Activated CD4-positive, alpha-beta T cell treated with anti-CD3 and anti-CD28 coated beads, Interleukin-2, amount 10 ng/mL, durations not matched to agents 7 days and 5 days (primary cell): ENCODE measurements around the gene DSCAM. TPM values are rescaled to one million over a fixed set of nuclear protein-coding genes. Genes with fewer than 3 reads are reported as not detected.

Source experiments
- CTCF ChIA-PET: fragments of 350-600 bp; sonication (Branson Sonifier 250); formaldehyde crosslinking; loops from one replicate; lab custom pipeline; 2021; ENCODE audit warnings: antibody characterized with exemption; lab: Charles Lee
- POLR2A ChIA-PET: fragments of 350-600 bp; sonication (Branson Sonifier 250); formaldehyde crosslinking; loops from one replicate; lab custom pipeline; 2021; ENCODE audit warnings: antibody characterized with exemption; lab: Charles Lee
- DNase-seq: peaks from one replicate; pipeline ENCODE4 v3.0.0-alpha.2; 2020
- H3K27ac Mint-ChIP-seq: one replicate; pipeline ENCODE4 v1.8.0; 2021; ENCODE audit warnings: mild to moderate bottlenecking, moderate library complexity, mixed read lengths
- H3K27me3 Mint-ChIP-seq: one replicate; pipeline ENCODE4 v1.8.0; 2021; ENCODE audit warnings: mixed read lengths
- H3K36me3 Mint-ChIP-seq: one replicate; pipeline ENCODE4 v1.8.0; 2021; ENCODE audit warnings: low read depth, mixed read lengths
- H3K4me1 Mint-ChIP-seq: one replicate; pipeline ENCODE4 v1.8.0; 2021; ENCODE audit warnings: mixed read lengths
- H3K4me3 Mint-ChIP-seq: one replicate; pipeline ENCODE4 v1.8.0; 2021; ENCODE audit warnings: mild to moderate bottlenecking, moderate library complexity, mixed read lengths
- H3K9me3 Mint-ChIP-seq: one replicate; pipeline ENCODE4 v1.8.0; 2021; ENCODE audit warnings: mixed read lengths
- total RNA-seq, 2 experiments: library from RNA; stranded (reverse); gene quantifications; one replicate each; pipeline ENCODE4 v1.2.3, GENCODE V29; 2021

Gene DSCAM
- total RNA-seq, 2 experiments from 2014 or later: not detected

DNA sequence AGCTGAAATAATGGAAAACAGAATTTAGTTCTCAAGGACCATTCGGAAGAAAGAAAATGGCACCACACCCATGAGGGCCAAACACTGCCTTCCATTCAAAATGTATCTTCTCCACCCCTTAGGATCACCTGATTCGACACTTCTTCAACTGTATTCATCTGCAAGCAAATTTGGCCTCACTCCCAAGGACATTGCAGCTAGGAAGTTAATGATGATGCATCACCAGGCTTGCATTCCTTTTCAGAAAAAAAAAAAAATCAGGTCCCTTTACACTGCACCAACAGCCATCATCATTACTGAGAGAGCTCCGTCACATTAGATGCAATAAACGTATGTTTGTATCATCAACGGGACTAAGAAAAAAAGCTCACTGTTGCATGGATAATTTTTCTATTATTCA is 611.4 kb downstream of the DSCAM start:
- no peaks in the 10 kb centered on the region for H3K36me3 Mint-ChIP-seq
- CTCF ChIA-PET: no interaction called here

GRCh38 chr21:40231979-40232378 is 615.0 kb downstream of the DSCAM start:
- ChIA-PET POLR2A (no interaction called here), CTCF (interaction anchor here (0.8 kb wide), 1 partner anchor 15 kb away, joined by 3 read pairs; no protein-coding TSS in a partner anchor)
- H3K4me3 Mint-ChIP-seq: no peak overlapping the region
- H3K36me3 Mint-ChIP-seq: no peaks in the 10 kb centered on the region
- no peak overlapping the region for H3K27ac Mint-ChIP-seq
- no peaks in the 10 kb centered on the region for H3K4me1 Mint-ChIP-seq
- peaks cover 7% of the 10 kb centered on the region for H3K9me3 Mint-ChIP-seq
- no peak for DNase-seq
- H3K27me3 Mint-ChIP-seq: no peaks in the 10 kb centered on the region

More for the DNA sequence above, 611.4 kb downstream of the DSCAM start:
- no peak overlapping the region for H3K4me3 Mint-ChIP-seq
- H3K27ac Mint-ChIP-seq: no peak overlapping the region
- POLR2A ChIA-PET: no interaction called here
- no peak for DNase-seq
- H3K27me3 Mint-ChIP-seq: no peaks in the 10 kb centered on the region
- H3K4me1 Mint-ChIP-seq: no peaks in the 10 kb centered on the region
- H3K9me3 Mint-ChIP-seq: peaks cover 7% of the 10 kb centered on the region

- Mint-ChIP-seq H3K36me3 (no peaks in the 10 kb centered on the region), H3K4me1 (no peaks in the 10 kb centered on the region), H3K9me3 (peaks cover 8% of the 10 kb centered on the region), H3K4me3 (no peak overlapping the region), H3K27ac (no peak overlapping the region), H3K27me3 (no peaks in the 10 kb centered on the region)
- CTCF ChIA-PET: no interaction called here
- POLR2A ChIA-PET: no interaction called here
- DNase-seq: no peak
These were observed 619.9 kb downstream of the DSCAM start for GRCh38 chr21:40227096-40227495.

GRCh38 chr21:40215941-40216340 is 631.0 kb downstream of the DSCAM start:
- H3K9me3 Mint-ChIP-seq: no peaks in the 10 kb centered on the region
- POLR2A ChIA-PET: no interaction called here

DNA sequence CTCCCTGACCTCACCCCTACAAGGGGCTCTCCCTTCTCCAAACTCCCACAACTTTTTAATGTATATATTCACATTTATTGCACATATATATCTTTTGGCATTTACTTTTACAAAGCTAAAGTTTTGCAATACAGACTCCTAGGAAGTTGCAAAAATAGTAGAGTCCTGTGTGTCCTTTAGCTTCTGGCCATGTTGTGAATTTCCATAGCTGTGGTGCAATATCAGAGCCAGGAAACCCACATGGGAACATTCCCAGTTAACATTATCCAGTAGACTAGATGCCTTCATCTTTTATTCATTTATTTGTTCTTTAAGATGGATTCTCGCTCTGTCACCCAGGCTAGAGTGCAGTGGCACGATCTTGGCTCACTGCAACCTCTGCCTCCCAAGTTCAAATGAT is 636.7 kb downstream of the DSCAM start:
- H3K4me3 Mint-ChIP-seq: no peak overlapping the region

More at GRCh38 chr21:40215941-40216340, 631.0 kb downstream of the DSCAM start:
- H3K4me1 Mint-ChIP-seq: no peaks in the 10 kb centered on the region
- H3K27me3 Mint-ChIP-seq: no peaks in the 10 kb centered on the region
- CTCF ChIA-PET: no interaction called here
- no peaks in the 10 kb centered on the region for H3K36me3 Mint-ChIP-seq
- DNase-seq: no peak
- no peak overlapping the region for H3K4me3 Mint-ChIP-seq
- H3K27ac Mint-ChIP-seq: no peak overlapping the region

DNA sequence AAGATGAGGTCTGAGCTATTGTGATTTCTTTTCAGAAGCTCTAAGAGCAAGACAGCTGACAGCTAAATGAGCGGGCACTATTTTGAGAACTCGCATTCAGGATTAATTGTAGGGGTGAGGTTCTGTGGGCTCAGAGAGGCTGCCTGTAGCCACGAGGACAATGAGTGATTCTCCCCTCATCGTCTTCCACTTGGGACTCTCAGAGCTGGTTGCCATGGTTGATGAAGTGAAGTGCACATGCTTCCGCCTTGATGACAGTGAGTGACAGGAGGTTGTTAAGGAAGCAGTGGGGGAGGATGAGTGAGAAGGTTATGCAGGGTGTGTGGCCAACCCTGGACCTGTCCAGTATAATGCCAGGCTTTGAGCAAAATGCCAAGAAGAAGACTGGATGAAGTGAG is 638.0 kb downstream of the DSCAM start:
- Mint-ChIP-seq H3K36me3 (no peaks in the 10 kb centered on the region), H3K4me1 (no peaks in the 10 kb centered on the region), H3K9me3 (peaks cover 2% of the 10 kb centered on the region), H3K27me3 (no peaks in the 10 kb centered on the region), H3K4me3 (no peak overlapping the region), H3K27ac (no peak overlapping the region)
- ChIA-PET POLR2A (no interaction called here), CTCF (no interaction called here)
- no peak for DNase-seq

More for the DNA sequence above, 636.7 kb downstream of the DSCAM start:
- Mint-ChIP-seq H3K36me3 (no peaks in the 10 kb centered on the region), H3K4me1 (no peaks in the 10 kb centered on the region), H3K27me3 (no peaks in the 10 kb centered on the region), H3K9me3 (peaks cover 2% of the 10 kb centered on the region), H3K27ac (no peak overlapping the region)
- ChIA-PET CTCF (no interaction called here), POLR2A (interaction anchor here (0.6 kb wide), 1 partner anchor 8 kb away, joined by 3 read pairs; no protein-coding TSS in a partner anchor)
- DNase-seq: no peak

- Mint-ChIP-seq H3K36me3 (no peaks in the 10 kb centered on the region), H3K27ac (no peak overlapping the region), H3K4me1 (no peaks in the 10 kb centered on the region), H3K4me3 (no peak overlapping the region), H3K27me3 (no peaks in the 10 kb centered on the region), H3K9me3 (peaks cover 2% of the 10 kb centered on the region)
- ChIA-PET CTCF (no interaction called here), POLR2A (no interaction called here)
- no peak for DNase-seq
These were observed 638.6 kb downstream of the DSCAM start for GRCh38 chr21:40208206-40208947.

- Mint-ChIP-seq H3K27me3 (no peaks in the 10 kb centered on the region), H3K27ac (no peak overlapping the region), H3K4me3 (no peak overlapping the region), H3K36me3 (no peaks in the 10 kb centered on the region), H3K9me3 (peaks cover 3% of the 10 kb centered on the region), H3K4me1 (no peaks in the 10 kb centered on the region)
- ChIA-PET POLR2A (no interaction called here), CTCF (interaction anchor here (0.9 kb wide), 1 partner anchor 21 kb away, joined by 3 read pairs; no protein-coding TSS in a partner anchor)
- DNase-seq: no peak
These were observed 646.0 kb downstream of the DSCAM start for GRCh38 chr21:40200946-40201345.

- POLR2A ChIA-PET: no interaction called here
- Mint-ChIP-seq H3K27me3 (no peaks in the 10 kb centered on the region), H3K9me3 (peaks cover 3% of the 10 kb centered on the region), H3K4me3 (no peak overlapping the region), H3K27ac (no peak overlapping the region), H3K36me3 (no peaks in the 10 kb centered on the region), H3K4me1 (no peaks in the 10 kb centered on the region)
- no peak for DNase-seq
- CTCF ChIA-PET: no interaction called here
These were observed 646.8 kb downstream of the DSCAM start for GRCh38 chr21:40200126-40200525.

DNA sequence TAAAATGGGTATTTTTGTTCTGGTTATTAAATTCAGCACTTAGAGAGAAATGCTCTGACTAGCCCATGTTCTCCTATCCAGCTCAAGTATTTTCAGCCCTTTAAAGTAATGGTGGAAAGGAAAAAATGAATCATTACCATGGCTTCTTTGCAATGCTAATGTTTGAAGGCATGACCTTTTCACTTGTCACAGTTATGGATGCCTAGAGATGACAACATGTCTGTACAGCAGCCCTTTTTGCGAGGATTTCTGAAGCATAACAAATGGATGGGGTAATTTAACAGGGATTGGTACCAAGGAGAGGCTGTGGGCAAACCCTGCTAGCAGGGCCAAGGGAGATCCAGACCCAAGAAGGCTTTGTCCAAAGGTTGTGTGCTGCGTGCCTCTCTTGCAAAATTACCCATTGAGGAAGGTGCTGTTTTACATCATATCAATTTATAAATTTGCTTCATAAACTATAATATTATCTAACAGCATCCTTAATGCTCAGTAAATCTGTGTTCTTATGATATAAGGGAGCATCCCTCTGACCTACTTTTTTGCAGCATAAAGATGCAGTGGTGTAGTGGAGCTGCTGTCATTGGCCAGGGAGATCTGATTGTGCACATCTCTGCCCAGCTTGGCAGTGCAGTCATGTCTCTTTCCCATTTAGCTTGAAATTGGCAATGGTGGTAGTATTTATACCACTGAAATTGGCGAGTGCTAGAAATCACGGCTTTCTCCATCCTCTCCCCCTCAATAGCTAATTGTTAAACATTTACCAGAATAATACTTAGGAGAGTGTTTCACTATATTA is 652.6 kb downstream of the DSCAM start:
- no peak overlapping the region for H3K4me3 Mint-ChIP-seq
- H3K36me3 Mint-ChIP-seq: no peaks in the 10 kb centered on the region
- peaks cover 20% of the 10 kb centered on the region for H3K9me3 Mint-ChIP-seq
- ChIA-PET CTCF (no interaction called here), POLR2A (no interaction called here)
- no peaks in the 10 kb centered on the region for H3K4me1 Mint-ChIP-seq
- no peaks in the 10 kb centered on the region for H3K27me3 Mint-ChIP-seq
- H3K27ac Mint-ChIP-seq: no peak overlapping the region
- no peak for DNase-seq

DNA sequence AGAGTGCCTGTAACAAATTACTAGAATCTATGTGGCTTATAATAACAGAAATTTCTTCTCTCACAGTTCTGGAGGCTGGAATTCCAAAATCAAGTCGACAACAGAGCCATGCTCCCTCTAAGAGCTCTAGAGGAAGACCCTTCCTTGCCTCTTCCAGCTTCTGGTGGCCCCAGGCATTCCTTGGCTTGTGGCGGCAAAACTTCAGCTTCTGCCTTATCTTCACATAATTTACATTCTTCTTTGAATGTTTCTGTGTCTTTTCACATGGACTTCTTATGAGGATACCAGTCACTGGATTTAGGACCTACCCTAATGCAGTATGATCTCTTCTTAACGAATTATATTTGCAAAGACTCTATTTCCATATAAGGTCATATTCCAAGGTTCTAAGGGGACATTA is 655.3 kb downstream of the DSCAM start:
- no peak overlapping the region for H3K4me3 Mint-ChIP-seq
- CTCF ChIA-PET: no interaction called here
- no peaks in the 10 kb centered on the region for H3K36me3 Mint-ChIP-seq
- POLR2A ChIA-PET: no interaction called here
- no peak overlapping the region for H3K27ac Mint-ChIP-seq
- no peak for DNase-seq
- H3K9me3 Mint-ChIP-seq: peaks cover 18% of the 10 kb centered on the region
- H3K27me3 Mint-ChIP-seq: no peaks in the 10 kb centered on the region
- H3K4me1 Mint-ChIP-seq: no peaks in the 10 kb centered on the region

DNA sequence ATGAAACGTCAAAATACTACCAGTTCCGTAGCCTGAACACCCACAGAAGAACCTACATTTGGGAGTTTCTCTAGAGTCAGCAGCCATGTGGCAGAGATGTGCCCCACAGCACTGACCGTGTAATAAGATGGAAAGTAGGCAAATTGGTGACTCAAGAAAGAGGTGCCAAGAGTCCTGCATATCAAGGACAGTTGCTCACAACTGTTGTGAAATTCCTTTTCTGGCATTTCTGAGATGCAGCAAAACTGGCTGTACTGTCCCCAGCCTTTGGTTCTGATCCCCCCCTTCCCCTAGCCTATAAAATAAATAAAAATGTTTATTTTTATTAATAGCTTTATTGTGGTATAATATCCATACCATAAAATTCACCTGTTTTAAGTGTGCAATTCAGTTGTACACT is 655.8 kb downstream of the DSCAM start:
- no peaks in the 10 kb centered on the region for H3K4me1 Mint-ChIP-seq
- DNase-seq: no peak
- no peaks in the 10 kb centered on the region for H3K36me3 Mint-ChIP-seq
- POLR2A ChIA-PET: no interaction called here
- H3K27me3 Mint-ChIP-seq: no peaks in the 10 kb centered on the region
- CTCF ChIA-PET: no interaction called here
- no peak overlapping the region for H3K4me3 Mint-ChIP-seq
- peaks cover 18% of the 10 kb centered on the region for H3K9me3 Mint-ChIP-seq
- no peak overlapping the region for H3K27ac Mint-ChIP-seq

DNA sequence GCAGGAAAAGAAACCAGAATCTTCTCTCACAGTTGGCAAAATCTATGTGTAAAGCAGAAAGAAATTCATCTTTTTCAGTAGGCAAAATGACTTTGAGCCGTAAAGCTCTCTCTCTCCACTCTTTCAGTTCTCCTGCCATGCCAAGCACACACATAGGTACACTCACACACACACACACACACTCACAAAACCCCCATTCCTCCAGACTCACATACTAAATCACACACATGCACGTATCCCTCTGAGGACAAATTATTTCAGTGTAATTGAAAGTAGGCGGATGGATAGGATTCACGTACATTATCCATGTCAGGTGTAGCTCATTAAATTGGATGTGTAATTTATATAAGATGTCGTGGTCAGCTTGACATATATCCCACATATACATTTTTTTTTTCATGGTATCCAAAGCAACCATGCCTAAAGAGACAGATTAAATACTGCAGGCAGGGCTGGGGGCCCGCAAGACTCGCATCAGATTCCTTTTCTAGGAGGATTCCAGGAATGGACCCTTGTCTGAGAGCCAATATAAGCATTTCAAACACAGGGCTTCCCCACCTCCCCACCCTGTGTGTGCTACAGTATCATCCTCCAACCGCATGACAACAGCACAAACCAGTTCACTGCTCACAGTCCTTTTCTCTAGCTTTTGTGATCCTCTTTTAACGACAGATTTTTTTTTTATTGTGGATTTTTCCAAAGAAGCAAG is 658.9 kb downstream of the DSCAM start:
- Mint-ChIP-seq H3K4me1 (no peaks in the 10 kb centered on the region), H3K27ac (no peak overlapping the region), H3K9me3 (peaks cover 32% of the 10 kb centered on the region), H3K27me3 (no peaks in the 10 kb centered on the region), H3K4me3 (no peak overlapping the region), H3K36me3 (no peaks in the 10 kb centered on the region)
- CTCF ChIA-PET: no interaction called here
- POLR2A ChIA-PET: no interaction called here
- no peak for DNase-seq
